Mammary microvascular endothelial cell (primary cell): ENCODE data around the gene PCGF1. TPM values are rescaled to one million over a fixed set of nuclear protein-coding genes. Genes with fewer than 3 reads are reported as not detected.

Experiments
- total RNA-seq: library from RNA; depleted of rRNA; stranded (reverse); fragments of >200 nt; gene quantifications from 2 replicates; pipeline ENCODE4 v1.2.3, GENCODE V29; 2015

The PCGF1 gene
- 5.1 and 6.2 TPM in 2 replicates for total RNA-seq

DNA sequence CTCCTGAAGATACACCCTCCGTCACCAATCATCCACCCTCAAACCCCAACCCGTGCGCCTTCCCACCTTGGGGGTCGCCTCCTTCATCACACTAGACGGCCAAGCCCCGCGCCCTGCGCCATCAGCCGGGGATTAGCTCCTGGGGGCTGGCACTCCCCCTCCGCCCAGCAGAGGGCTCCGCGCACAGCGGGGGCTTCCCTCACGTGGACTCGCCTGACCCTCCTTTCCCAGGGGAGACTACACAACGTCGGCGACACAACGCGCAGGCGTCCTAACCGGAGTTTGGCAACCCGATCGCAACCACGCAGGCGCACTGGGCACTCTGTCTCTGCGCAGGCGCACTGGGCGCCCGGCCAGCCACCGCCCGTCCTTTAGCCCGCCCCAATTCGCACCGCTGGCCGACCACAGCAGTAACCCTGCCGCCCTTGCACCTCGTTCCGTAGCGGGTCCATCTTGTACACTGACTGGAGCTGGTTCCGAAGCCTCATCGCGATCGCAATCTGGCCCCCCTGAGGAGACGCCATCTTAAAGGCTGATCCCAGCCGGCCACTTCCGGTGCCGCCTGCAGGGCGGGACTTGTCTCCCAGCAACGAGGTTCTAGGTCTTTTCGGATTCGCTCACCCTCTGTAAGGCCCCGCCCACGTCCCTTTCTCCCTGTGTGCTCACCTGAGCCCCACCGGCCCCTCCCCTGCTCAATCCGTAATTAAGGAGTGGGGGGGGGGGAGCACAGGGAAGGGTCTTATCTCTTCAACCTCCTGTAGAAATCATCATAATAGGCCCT, at the start of gene PCGF1:
Gene PCGF1 (minus strand): TSS at position 551 of the 781 bp plus-strand sequence. CDS start 27 bp downstream, at position 524.

DNA sequence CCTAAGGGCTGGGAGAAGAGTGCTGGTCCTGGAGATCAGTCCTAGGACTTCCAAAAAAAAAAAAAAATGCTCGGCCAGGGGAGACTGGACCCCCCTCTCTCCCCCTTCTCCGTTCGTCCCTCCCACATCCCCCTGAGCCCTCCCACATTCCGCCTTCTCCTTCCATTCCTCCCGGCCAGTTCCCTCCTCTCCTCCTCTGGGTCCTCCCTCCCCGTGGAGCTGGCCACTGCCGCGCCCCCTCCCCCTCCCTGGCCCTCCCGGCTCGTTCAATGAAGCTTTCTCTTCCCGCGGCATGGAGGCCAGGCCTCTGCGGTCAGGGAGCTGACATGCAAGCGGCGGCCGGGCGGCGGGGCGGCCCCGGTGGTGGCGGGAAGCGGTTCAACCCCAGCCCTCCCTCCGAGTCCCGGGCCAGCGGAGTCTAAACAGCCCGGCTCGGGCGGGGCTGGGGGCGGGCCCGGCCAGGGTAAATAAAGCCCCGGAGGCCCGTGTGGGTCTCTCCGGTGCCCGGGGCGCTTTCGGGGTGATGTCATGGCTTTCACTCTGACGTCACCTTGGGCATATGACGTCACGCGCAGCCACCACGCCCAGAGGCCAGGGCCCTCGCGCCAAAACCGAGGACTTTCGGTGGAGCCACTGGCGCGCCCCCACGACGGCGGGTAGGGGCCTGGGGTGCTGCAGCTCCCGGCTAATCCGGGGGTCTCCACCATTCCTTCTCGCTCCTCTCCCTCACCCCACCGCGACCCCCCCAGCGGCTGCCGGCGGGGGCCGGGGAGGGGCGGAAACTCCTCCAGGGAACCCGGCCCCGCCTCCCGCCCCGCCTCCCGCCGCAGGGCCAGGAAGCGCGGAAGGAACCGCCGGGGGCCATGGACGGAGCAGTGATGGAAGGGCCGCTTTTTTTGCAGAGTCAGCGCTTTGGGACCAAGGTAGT, 46.7 kb upstream of the PCGF1 start, which contains the start of the genes DOK1 and LOXL3:
Gene DOK1 (plus strand): TSS at position 829 of the 928 bp plus-strand sequence. CDS start 35 bp downstream, at position 864.
Gene LOXL3 (minus strand): TSS at position 51 of the 928 bp plus-strand sequence. CDS start 1,308 bp downstream, outside the sequence.

GRCh38 chr2:74529357-74530238, 22.1 kb upstream of the PCGF1 start, which contains the start of the genes AUP1 and HTRA2:
AUP1 (minus strand) TSS chr2:74529706; CDS start chr2:74529629, 77 bp downstream.
HTRA2 (plus strand) TSS chr2:74529933; CDS start chr2:74530007, 74 bp downstream.

DNA sequence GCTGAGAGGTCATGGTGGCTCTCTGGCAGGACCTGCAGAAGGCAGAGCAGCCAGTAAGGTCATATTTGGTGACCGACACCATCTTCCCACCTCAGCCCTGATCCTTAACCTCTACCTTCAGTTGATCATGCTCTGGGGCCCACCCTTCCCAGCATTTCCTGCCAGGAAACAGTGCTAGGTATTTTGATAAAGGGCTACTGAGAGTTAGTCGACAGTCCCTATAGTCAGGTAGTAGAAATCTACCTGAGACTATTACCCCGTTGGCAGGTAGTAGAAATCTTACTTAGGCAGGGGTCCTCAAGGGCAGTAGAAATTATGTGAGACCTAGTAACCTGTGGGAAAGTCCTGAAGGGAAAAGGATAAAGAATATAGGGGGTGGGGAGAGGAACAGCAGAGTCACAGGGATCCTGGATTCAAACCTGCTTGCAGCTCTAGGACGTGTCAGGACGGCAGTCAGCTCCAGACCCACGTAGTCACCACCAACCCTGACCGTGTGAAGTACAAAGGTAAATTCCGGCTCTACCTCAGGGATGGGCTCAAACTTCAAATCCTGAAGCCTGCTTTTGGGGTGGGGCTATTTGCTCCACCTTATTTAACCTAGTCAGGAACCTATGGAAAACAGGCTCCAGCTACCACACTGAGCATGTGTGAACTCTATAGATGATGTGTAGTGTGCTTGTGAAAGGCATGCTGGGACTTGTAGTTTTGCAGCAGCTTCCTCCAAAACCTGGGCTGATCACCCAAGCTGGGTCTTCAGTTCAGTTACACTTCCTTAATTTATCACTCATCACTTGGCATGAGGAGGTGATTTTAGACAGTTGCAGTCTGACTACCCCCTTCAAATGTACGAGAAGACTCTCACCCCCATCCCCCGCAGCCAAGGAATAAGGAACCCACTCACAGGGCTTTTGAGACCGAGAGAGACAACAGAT, 18.5 kb upstream of the PCGF1 start, which contains the start of gene DQX1:
Gene DQX1 (minus strand): TSS at position 515 of the 932 bp plus-strand sequence. CDS start 502 bp downstream, at position 13.

GRCh38 chr2:74514368-74515270, 7.1 kb upstream of the PCGF1 start, which contains the start of gene TLX2:
TLX2 (plus strand) TSS chr2:74514450; CDS start chr2:74514807, 357 bp downstream.

DNA sequence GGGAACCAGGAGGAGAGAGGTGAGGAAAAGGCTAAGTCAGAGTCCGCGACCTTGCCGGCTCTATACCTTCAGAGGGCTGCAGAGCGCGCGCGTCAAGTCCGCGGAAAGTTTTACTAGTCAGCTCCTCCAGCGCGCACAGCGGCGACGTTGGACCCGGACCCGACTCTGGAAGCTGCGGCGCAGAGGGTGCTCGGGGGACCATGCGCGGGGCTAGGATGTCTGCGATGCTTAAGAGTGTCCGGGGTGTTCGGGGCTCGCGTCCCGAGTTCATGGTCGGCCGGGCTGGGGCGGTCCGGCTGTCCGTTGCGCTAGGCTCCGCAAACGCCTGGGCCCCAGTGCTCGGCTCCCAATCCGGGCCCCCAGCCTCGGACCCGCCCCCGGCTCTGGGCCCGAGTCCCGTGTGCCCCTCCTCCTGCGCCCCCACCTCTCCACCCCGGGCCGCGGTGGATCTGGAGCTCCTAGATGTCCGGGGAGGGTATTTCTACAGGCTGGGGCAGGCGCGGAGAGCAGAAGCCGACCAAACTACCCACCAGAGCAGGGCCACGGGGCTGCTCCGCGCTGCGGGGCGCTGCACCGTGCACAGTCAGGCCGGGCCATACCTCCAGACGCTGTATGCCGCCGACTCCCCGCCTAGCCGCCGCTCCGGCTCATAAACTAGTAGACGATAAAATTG, 8.1 kb downstream of the PCGF1 start, which contains the start of gene LBX2:
Gene LBX2 (minus strand): TSS at position 337 of the 673 bp plus-strand sequence. CDS start 66 bp downstream, at position 271.

GRCh38 chr2:74482801-74483674, 24.5 kb downstream of the PCGF1 start, which contains the start of the genes CCDC142 and TTC31:
CCDC142 (minus strand) TSS chr2:74482998; CDS start chr2:74482837, 161 bp downstream.
TTC31 (plus strand) TSS chr2:74483081; CDS start chr2:74483096, 15 bp downstream.

DNA sequence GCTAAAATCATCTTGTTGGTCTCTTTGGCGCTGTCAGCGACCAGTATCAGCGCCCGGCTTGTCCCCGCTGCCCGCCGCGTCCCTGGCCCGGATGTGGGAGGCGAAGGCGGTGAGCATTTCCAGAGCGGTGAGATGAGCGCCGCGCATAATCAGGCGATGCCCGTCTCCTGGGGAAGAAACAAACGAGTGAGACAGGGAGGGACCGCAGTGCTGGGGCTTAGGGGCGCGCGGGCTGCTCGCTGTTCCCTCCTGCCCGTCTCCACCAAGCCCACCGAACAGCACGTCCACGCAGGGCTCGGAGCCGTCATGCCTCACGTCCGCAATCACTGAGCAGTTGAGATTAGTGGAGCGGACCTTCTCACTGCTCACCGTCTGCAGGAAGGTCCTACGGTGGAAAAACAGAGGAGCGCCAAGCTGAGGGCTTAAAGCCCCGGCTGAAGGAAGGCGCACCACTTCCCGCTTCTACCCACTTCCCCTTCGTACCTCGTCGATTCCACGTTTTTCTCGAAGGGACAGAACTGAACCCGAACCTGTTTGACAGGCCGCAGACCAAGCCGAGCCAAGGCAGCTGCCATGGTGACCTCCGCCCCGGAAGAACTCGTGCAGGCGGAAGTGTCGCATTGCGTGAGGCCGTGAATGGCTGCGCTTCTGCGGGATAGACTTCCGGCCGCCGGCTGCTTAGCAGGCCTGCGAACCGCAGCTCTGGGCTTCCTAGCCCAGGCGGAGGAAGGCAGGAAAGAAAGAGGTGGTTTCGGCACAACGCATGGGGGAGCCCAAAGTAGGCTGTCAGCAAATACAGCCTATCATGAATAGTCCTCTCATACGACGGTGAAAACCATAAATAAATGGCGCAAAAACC, 35.2 kb downstream of the PCGF1 start, which contains the start of gene MRPL53:
Gene MRPL53 (minus strand): TSS at position 595 of the 859 bp plus-strand sequence. CDS start 20 bp downstream, at position 575.

DNA sequence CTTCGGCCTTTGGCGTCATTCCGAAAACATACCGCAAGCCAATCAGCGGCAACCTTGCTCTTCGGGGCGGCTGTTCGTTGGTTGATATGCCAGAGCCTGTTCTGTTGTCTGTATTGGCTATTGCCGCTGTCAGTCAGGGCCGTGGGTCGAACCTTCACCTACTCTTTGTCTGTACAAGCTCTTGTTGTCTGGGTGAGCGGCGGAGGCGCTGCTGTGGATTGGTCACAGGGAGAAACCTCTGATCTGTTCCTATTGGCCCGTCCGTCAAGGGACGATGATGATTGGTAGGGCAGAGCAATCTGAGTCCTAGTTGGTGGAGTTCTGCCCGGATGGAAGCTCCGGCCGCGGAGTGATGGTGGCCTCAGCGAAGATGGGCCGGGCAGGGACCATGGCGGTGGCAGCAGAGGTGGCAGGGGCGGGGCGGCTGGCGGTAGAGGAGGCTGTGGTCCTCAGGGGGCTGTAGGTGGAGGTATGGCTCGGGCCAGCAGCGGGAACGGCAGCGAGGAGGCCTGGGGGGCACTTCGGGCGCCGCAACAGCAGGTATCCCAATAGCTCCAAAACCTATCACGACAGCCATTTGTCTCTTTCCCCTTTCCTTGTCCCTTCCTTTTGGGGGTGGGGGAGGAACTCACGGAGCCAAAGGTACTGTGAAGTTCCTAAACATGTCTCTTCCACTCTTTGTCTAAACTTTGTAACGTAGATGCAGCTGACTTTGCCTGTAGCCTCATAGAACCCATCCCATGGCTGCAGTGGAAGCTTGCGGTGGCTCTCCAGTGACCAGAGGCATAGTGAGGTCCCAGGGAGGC, 49.2 kb downstream of the PCGF1 start, which contains the start of gene WBP1:
Gene WBP1 (plus strand): TSS at position 307 of the 806 bp plus-strand sequence. CDS start 165 bp downstream, at position 472.

Other genes with a start within 250 kb of the PCGF1 start
- 0.05 and 0.07 TPM in 2 replicates for gene SLC4A5, start 164.3 kb downstream of the PCGF1 start, total RNA-seq
- gene DCTN1, start 127.4 kb downstream of the PCGF1 start, total RNA-seq, result 125 and 128 TPM in 2 replicates
- gene C2orf81, start 86.1 kb downstream of the PCGF1 start, total RNA-seq, result 0.59 and 0.67 TPM in 2 replicates
- 27.2 and 30.3 TPM in 2 replicates for gene WDR54, start 86.0 kb downstream of the PCGF1 start, total RNA-seq
- 3.2 and 5.6 TPM in 2 replicates for gene RTKN, start 65.8 kb downstream of the PCGF1 start, total RNA-seq
- gene INO80B, start 52.6 kb downstream of the PCGF1 start, total RNA-seq, result 16.2 and 17.2 TPM in 2 replicates
- 36.2 and 43.0 TPM in 2 replicates for gene WBP1, start 49.3 kb downstream of the PCGF1 start, total RNA-seq
- 67.8 and 75.5 TPM in 2 replicates for gene MOGS, start 42.3 kb downstream of the PCGF1 start, total RNA-seq
- gene MRPL53, start 35.0 kb downstream of the PCGF1 start, total RNA-seq, result 23.0 and 63.2 TPM in 2 replicates
- 9.8 and 9.9 TPM in 2 replicates for gene CCDC142, start 24.7 kb downstream of the PCGF1 start, total RNA-seq
- 15.8 and 22.0 TPM in 2 replicates for gene TTC31, start 24.6 kb downstream of the PCGF1 start, total RNA-seq
- gene LBX2, start 8.1 kb downstream of the PCGF1 start, total RNA-seq, result 2.5 and 4.3 TPM in 2 replicates
- not detected in 2 replicates for gene TLX2, start 6.8 kb upstream of the PCGF1 start, total RNA-seq
- not detected in 2 replicates for gene DQX1, start 18.5 kb upstream of the PCGF1 start, total RNA-seq
- gene AUP1, start 22.0 kb upstream of the PCGF1 start, total RNA-seq, result 111 and 134 TPM in 2 replicates
- gene HTRA2, start 22.2 kb upstream of the PCGF1 start, total RNA-seq, result 23.4 and 28.8 TPM in 2 replicates
- 0.27 and 0.94 TPM in 2 replicates for gene LOXL3, start 46.2 kb upstream of the PCGF1 start, total RNA-seq
- 19.9 and 23.2 TPM in 2 replicates for gene DOK1, start 47.0 kb upstream of the PCGF1 start, total RNA-seq
- not detected in 2 replicates for gene M1AP, start 140.6 kb upstream of the PCGF1 start, total RNA-seq
- 3.7 and 5.0 TPM in 2 replicates for gene SEMA4F, start 146.6 kb upstream of the PCGF1 start, total RNA-seq